Measurements from ENCODE around the gene SET. TPM values are rescaled to one million over a fixed set of nuclear protein-coding genes. Genes with fewer than 3 reads are reported as not detected.

Gene SET
- total and polyA plus RNA-seq, 4 experiments from 2014 or later, result 132 to 264 (median 226) TPM

DNA sequence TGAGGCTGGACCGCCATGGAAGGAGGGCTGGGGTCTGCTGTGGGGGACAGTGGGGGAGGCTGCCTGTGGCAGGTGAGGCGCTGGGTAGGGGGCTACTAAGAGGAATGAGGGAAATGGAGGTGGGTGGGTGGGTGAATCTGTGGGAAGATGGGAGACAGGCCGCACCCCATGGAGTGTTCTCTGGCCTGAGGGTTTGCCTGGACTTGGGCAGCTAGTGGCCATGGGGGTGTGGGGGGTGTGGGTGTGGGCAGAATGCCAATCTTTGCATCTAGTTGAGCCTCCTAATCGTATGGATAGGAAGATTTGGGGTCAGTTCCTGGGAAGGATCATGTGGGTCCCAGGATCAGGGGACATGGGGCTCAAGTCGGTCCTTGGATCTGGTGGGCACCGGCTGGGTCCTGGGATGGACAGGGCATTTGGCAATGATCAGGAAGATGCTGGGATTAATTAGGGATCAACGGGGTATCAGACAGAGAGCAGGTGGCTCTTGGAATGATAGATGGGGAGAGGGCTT, 34.4 kb downstream of the SET start:
- Histone ChIP-seq H3K9me3 (ENCODE audit: control insufficient read depth in 1 of 2, low read length in 2 of 2) (no peaks in the 10 kb centered on the region), H3K27ac (ENCODE audit: low read depth, low read length) (peak overlapping the region; percentile 70), H3K4me1 (ENCODE audit: insufficient read depth, low read length) (peaks cover 28% of the 10 kb centered on the region), H3K4me3 (ENCODE audit: low read length in 2 of 2) (peak overlapping the region; percentile 79 to 95), H3K36me3 (ENCODE audit: insufficient read depth, low read length) (peaks cover 4% of the 10 kb centered on the region), H3K27me3 (ENCODE audit: insufficient read depth, low read length) (no peaks in the 10 kb centered on the region)
- Mint-ChIP-seq H3K27me3 (no peaks in the 10 kb centered on the region), H3K27ac (peak overlapping the region; percentile 87 to 97 (median 95)), H3K4me1 (peaks cover 23 to 45% (median 32%) of the 10 kb centered on the region in 4 donors), H3K9me3 (peaks cover 0 to 8% (median 0%) of the 10 kb centered on the region in 8 donors), H3K36me3 (peaks cover 0 to 17% of the 10 kb centered on the region in 2 donors), H3K4me3 (peak overlapping the region; percentile 90 to 94 (median 92))
- DNase-seq, result no peak
- CTCF ChIA-PET (ENCODE audit: partially characterized antibody), result interaction anchor here (1.7 kb wide), 1 partner anchor 15 kb away, joined by 4 read pairs; no protein-coding TSS in a partner anchor
- POLR2A ChIA-PET (ENCODE audit: partially characterized antibody), result interaction anchor here (1.0 to 3.7 kb wide), 21 partner anchors 8 to 357 kb away, joined by 3 to 37 read pairs (median 5); partner anchors contain the start of genes DYNC2I2, ENDOG, MIGA2 and SET
- intact Hi-C loops (cut with micrococcal nuclease), result loop anchor here (10.0 kb wide), 1 partner anchor 91 kb away; the partner anchor contains the start of gene ENDOG

DNA sequence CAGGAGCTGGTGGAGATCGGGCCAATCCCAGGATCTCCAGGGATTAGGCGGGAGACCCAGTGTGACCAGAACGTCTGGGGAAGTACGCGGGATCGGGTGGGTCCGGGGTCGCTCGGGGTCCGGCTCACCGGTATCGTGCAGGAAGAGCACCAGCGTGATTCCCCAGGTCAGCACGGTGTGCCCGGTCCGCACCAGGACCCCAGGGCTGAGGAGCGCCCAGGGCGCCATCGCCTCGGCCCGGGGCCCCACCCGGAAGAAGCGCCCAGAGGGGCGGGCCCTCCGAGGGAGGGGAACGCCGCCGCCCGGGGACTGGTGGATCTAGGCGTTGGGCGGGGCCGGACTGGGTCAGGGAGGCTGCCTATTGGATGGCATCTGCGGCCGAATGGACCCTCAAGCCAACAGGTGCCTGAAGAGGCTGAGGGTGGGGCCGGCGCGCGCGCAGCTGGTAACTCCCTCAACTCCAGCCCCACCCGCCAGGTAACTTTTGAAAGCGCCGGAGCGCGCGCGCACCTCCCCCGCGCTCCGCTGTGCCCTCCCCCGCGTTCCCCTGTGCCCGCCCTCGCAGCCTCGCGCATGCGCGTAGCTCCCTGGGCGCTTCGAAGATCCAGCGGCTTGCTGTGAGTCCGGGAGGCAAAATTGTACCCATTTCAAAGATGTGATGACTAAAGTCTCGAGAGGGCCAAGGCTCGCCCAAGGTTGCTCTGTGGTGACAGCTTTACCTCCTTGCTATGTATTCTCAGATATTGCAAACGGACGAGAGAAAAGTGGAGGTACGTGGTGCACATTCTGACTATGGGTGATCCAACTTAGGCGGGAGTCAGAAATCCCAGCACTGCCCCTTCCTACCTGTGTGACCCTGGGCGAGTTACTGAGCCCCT, 35.1 kb downstream of the SET start, which contains the start of gene ZDHHC12:
Gene ZDHHC12 (minus strand): TSS at position 262 of the 878 bp plus-strand sequence. CDS start 34 bp downstream, at position 228.
- no peaks in the 10 kb centered on the region for H3K27me3 Mint-ChIP-seq
- peaks cover 23 to 45% (median 32%) of the 10 kb centered on the region in 4 donors for H3K4me1 Mint-ChIP-seq

DNA sequence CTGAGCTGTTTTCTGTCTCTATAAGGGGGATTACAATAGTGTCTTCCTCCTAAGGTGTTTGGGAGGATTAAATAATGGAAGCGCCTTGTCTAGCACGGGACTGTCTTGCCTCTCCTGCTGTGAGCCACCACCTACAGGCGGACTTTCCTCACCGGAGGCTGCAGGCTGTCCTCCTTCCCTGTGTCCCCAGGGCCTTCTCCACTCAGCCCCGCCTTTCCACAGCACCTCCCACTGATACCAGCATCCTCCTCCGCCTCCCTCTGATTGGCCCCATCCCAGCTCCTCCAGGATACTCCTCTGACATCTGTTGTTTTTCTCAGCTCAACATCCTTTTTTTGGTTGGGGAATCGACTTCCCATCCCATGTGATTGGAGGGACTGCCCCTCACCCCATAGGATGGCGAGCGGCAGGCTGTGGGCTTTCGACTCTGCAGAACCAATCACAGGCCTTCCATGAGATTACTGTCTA, 35.8 kb downstream of the SET start:
- intact Hi-C loops (cut with micrococcal nuclease), result loop anchor here (1.0 to 10.0 kb wide), 7 partner anchors 22 to 268 kb away; partner anchors contain the start of genes DYNC2I2, ENDOG, ODF2 and PKN3
- H3K36me3 ChIP-seq (ENCODE audit: insufficient read depth, low read length), result peaks cover 4% of the 10 kb centered on the region
- H3K27me3 Mint-ChIP-seq, result no peaks in the 10 kb centered on the region

More for the DNA sequence above, 35.1 kb downstream of the SET start, which contains the start of gene ZDHHC12:
- peaks cover 0 to 8% (median 0%) of the 10 kb centered on the region in 8 donors for H3K9me3 Mint-ChIP-seq
- no peaks in the 10 kb centered on the region for H3K27me3 ChIP-seq (ENCODE audit: insufficient read depth, low read length)
- peaks cover 4% of the 10 kb centered on the region for H3K36me3 ChIP-seq (ENCODE audit: insufficient read depth, low read length)
- DNase-seq, result peak; percentile 98 to 99 (median 99)
- peak within 1 kb of the TSS; percentile 89 to 95 for H3K4me3 ChIP-seq (ENCODE audit: low read length in 2 of 2)
- H3K9me3 ChIP-seq (ENCODE audit: control insufficient read depth in 1 of 2, low read length in 2 of 2), result no peaks in the 10 kb centered on the region
- intact Hi-C loops (cut with micrococcal nuclease), result loop anchor here (1.0 to 10.0 kb wide), 7 partner anchors 22 to 268 kb away; partner anchors contain the start of genes DYNC2I2, ENDOG, ODF2 and PKN3
- peak within 1 kb of the TSS; percentile 70 for H3K27ac ChIP-seq (ENCODE audit: low read depth, low read length)
- H3K27ac Mint-ChIP-seq, result peak within 1 kb of the TSS; percentile 89 to 97 (median 95)
- H3K4me3 Mint-ChIP-seq, result peak within 1 kb of the TSS; percentile 90 to 94 (median 92)
- ChIA-PET POLR2A (ENCODE audit: partially characterized antibody) (interaction anchor here (0.7 to 3.7 kb wide), 30 partner anchors 9 to 356 kb away, joined by 3 to 37 read pairs (median 5); partner anchors contain the start of genes DYNC2I2, ENDOG, KYAT1 and LRRC8A), CTCF (ENCODE audit: partially characterized antibody) (interaction anchor here (0.9 to 1.7 kb wide), 5 partner anchors 11 to 362 kb away, joined by 3 to 4 read pairs (median 3); no protein-coding TSS in a partner anchor)
- H3K4me1 ChIP-seq (ENCODE audit: insufficient read depth, low read length), result peaks cover 28% of the 10 kb centered on the region
- H3K36me3 Mint-ChIP-seq, result peaks cover 0 to 17% of the 10 kb centered on the region in 2 donors

DNA sequence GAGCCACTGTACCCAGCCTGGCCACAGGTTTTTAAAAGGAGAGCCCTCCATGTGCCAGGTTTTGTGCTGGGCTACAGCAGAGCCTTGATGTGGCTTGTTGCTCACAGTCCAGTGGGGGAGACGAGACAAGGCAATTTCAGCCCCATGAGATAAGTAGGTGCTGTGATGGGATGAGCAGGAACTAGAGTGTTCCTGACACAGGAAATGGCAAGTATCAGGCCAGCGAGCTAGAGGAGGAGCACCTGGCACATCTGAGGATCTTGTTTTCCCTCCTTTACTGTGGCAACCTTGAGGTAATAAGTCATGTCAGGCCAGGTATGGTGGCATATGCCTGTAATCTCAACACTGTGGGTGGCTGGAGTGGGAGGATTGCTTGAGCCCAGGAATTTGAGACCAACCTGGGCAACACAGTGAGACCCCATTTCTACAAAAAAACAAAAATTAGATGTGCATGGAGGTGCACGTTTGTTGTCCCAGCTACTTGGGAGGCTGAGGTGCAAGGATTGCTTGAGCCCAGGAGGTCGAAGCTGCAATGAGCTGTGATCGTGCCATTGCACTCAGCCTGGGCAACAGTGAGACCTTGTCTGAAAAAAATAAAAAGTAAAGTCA, 38.7 kb downstream of the SET start:
- Histone ChIP-seq H3K9me3 (ENCODE audit: control insufficient read depth in 1 of 2, low read length in 2 of 2) (no peaks in the 10 kb centered on the region), H3K36me3 (ENCODE audit: insufficient read depth, low read length) (peaks cover 7% of the 10 kb centered on the region), H3K27me3 (ENCODE audit: insufficient read depth, low read length) (no peaks in the 10 kb centered on the region), H3K4me1 (ENCODE audit: insufficient read depth, low read length) (peaks cover 25% of the 10 kb centered on the region), H3K4me3 (ENCODE audit: low read length in 2 of 2) (no peak overlapping the region), H3K27ac (ENCODE audit: low read depth, low read length) (no peak overlapping the region)
- no peak for DNase-seq
- POLR2A ChIA-PET (ENCODE audit: partially characterized antibody), result no interaction called here
- H3K36me3 Mint-ChIP-seq, result peaks cover 2 to 13% of the 10 kb centered on the region in 2 donors
- H3K27me3 Mint-ChIP-seq, result no peaks in the 10 kb centered on the region
- peak overlapping the region in 3 of 7 donors; percentile 56 to 92 (median 92) for H3K27ac Mint-ChIP-seq
- H3K4me3 Mint-ChIP-seq, result peak overlapping the region in 1 of 8 donors; percentile 14
- intact Hi-C loops (cut with micrococcal nuclease), result loop anchor here (10.0 kb wide), 1 partner anchor 87 kb away; the partner anchor contains the start of gene ENDOG
- peaks cover 0 to 2% (median 0%) of the 10 kb centered on the region in 8 donors for H3K9me3 Mint-ChIP-seq
- peaks cover 20 to 33% (median 27%) of the 10 kb centered on the region in 4 donors for H3K4me1 Mint-ChIP-seq
- CTCF ChIA-PET (ENCODE audit: partially characterized antibody), result interaction anchor here (0.6 kb wide), 1 partner anchor 128 kb away, joined by 3 read pairs; no protein-coding TSS in a partner anchor

More for the DNA sequence above, 35.8 kb downstream of the SET start:
- no peaks in the 10 kb centered on the region for H3K27me3 ChIP-seq (ENCODE audit: insufficient read depth, low read length)
- H3K27ac ChIP-seq (ENCODE audit: low read depth, low read length), result peak overlapping the region; percentile 70
- H3K27ac Mint-ChIP-seq, result peak overlapping the region; percentile 85 to 95 (median 93)
- no peaks in the 10 kb centered on the region for H3K9me3 ChIP-seq (ENCODE audit: control insufficient read depth in 1 of 2, low read length in 2 of 2)
- peaks cover 0 to 17% of the 10 kb centered on the region in 2 donors for H3K36me3 Mint-ChIP-seq
- ChIA-PET POLR2A (ENCODE audit: partially characterized antibody) (interaction anchor here (0.7 to 3.7 kb wide), 28 partner anchors 9 to 355 kb away, joined by 3 to 37 read pairs (median 5); partner anchors contain the start of genes DYNC2I2, ENDOG, KYAT1 and LRRC8A), CTCF (ENCODE audit: partially characterized antibody) (interaction anchor here (0.9 to 1.7 kb wide), 5 partner anchors 10 to 362 kb away, joined by 3 to 4 read pairs (median 3); no protein-coding TSS in a partner anchor)
- peaks cover 23 to 45% (median 32%) of the 10 kb centered on the region in 4 donors for H3K4me1 Mint-ChIP-seq
- DNase-seq, result peak in 2 of 5 donors; percentile 34 to 60
- peak overlapping the region; percentile 86 to 94 (median 92) for H3K4me3 Mint-ChIP-seq
- peaks cover 28% of the 10 kb centered on the region for H3K4me1 ChIP-seq (ENCODE audit: insufficient read depth, low read length)
- peaks cover 0 to 5% (median 0%) of the 10 kb centered on the region in 8 donors for H3K9me3 Mint-ChIP-seq
- peak overlapping the region; percentile 89 to 95 for H3K4me3 ChIP-seq (ENCODE audit: low read length in 2 of 2)

DNA sequence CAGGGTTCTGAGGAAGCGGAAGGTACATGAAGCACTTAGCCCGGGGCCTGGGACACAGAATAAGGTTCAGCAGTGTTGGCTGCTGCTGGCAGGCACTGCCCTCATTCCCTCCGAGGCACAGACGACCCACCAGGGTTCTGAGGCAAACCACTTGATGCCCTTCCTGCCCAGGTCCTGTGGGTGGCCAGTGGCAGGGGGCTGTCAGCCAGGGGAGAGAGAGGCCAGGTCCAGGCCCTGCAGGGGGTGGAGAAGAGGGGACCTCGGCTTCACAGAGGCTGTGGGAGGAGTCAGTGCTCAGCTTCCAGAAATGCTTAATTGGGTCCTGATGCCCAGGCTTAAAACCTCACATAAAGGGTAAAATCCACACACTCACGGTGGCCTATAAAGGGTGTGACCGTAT, 39.3 kb downstream of the SET start:
- ChIA-PET CTCF (ENCODE audit: partially characterized antibody) (interaction anchor here (0.6 kb wide), 1 partner anchor 129 kb away, joined by 3 read pairs; no protein-coding TSS in a partner anchor), POLR2A (ENCODE audit: partially characterized antibody) (no interaction called here)
- no peak overlapping the region for H3K27ac Mint-ChIP-seq
- peaks cover 10% of the 10 kb centered on the region for H3K36me3 ChIP-seq (ENCODE audit: insufficient read depth, low read length)
- peaks cover 8 to 18% of the 10 kb centered on the region in 2 donors for H3K36me3 Mint-ChIP-seq
- DNase-seq, result no peak
- H3K27me3 ChIP-seq (ENCODE audit: insufficient read depth, low read length), result no peaks in the 10 kb centered on the region
- peaks cover 20% of the 10 kb centered on the region for H3K4me1 ChIP-seq (ENCODE audit: insufficient read depth, low read length)
- H3K9me3 Mint-ChIP-seq, result peaks cover 0 to 2% (median 0%) of the 10 kb centered on the region in 8 donors
- no peak overlapping the region for H3K4me3 ChIP-seq (ENCODE audit: low read length in 2 of 2)
- no peaks in the 10 kb centered on the region for H3K27me3 Mint-ChIP-seq
- H3K9me3 ChIP-seq (ENCODE audit: control insufficient read depth in 1 of 2, low read length in 2 of 2), result no peaks in the 10 kb centered on the region
- no peak overlapping the region for H3K27ac ChIP-seq (ENCODE audit: low read depth, low read length)
- no peak overlapping the region for H3K4me3 Mint-ChIP-seq
- intact Hi-C loops (cut with micrococcal nuclease), result loop anchor here (10.0 kb wide), 1 partner anchor 87 kb away; the partner anchor contains the start of gene ENDOG
- H3K4me1 Mint-ChIP-seq, result peaks cover 15 to 28% (median 23%) of the 10 kb centered on the region in 4 donors

DNA sequence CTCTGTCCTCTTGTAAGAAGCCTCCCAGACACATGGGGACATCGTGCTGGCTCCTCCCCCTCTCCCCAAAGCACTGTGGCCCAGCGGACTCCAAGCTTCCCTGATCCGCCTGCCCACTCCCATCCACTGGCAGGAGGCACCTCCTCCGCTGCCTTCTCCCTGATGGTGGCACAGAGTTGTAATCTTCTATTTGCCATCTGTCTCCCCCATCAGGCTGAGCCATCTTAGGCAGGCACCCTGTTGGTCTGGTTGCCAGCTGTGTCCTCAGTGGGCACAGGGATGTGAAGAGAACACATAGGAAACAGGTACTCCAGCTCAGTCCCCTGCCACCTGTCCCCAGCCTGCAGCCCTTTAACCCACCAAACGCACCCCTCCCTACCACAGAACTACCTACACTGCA, 40.3 kb downstream of the SET start:
- Mint-ChIP-seq H3K4me3 (no peak overlapping the region), H3K9me3 (peaks cover 0 to 2% (median 0%) of the 10 kb centered on the region in 8 donors), H3K27me3 (no peaks in the 10 kb centered on the region), H3K27ac (peak overlapping the region in 4 of 7 donors; percentile 9 to 59 (median 52)), H3K36me3 (peaks cover 9 to 19% of the 10 kb centered on the region in 2 donors), H3K4me1 (peaks cover 10 to 23% (median 15%) of the 10 kb centered on the region in 4 donors)
- H3K4me3 ChIP-seq (ENCODE audit: low read length in 2 of 2), result no peak overlapping the region
- peaks cover 10% of the 10 kb centered on the region for H3K36me3 ChIP-seq (ENCODE audit: insufficient read depth, low read length)
- H3K27me3 ChIP-seq (ENCODE audit: insufficient read depth, low read length), result no peaks in the 10 kb centered on the region
- H3K4me1 ChIP-seq (ENCODE audit: insufficient read depth, low read length), result peaks cover 15% of the 10 kb centered on the region
- no peaks in the 10 kb centered on the region for H3K9me3 ChIP-seq (ENCODE audit: control insufficient read depth in 1 of 2, low read length in 2 of 2)
- intact Hi-C loops (cut with micrococcal nuclease), result loop anchor here (10.0 kb wide), 1 partner anchor 85 kb away; the partner anchor contains the start of gene ENDOG
- H3K27ac ChIP-seq (ENCODE audit: low read depth, low read length), result no peak overlapping the region
- ChIA-PET CTCF (ENCODE audit: partially characterized antibody) (no interaction called here), POLR2A (ENCODE audit: partially characterized antibody) (no interaction called here)
- DNase-seq, result no peak

Data from CD4-positive, alpha-beta memory T cell (primary cell).